HepG2 (cell line): ENCODE results near the gene TMEM186. TPM values are rescaled to one million over a fixed set of nuclear protein-coding genes. Genes with fewer than 3 reads are reported as not detected.

ENCODE experiments used
- ATAC-seq: fragments of 200-7000 bp; cut with Tn5 transposase; 3 replicates; pipeline ENCODE4 v1.9.1; 2020; ENCODE audit warnings: mild to moderate bottlenecking, moderate library complexity
- BruUV-seq: library from RNA; stranded (reverse); fragments of 400-500 nt; replicated peaks from 2 replicates; lab custom pipeline; 2021; lab: Mats Ljungman, UMichigan
- CTCF ChIA-PET: fragments of 300-600 bp; formaldehyde crosslinking; extraction: SDS; loops from one replicate; lab custom pipeline; 2021; ENCODE audit warnings: low total read pairs, inconsistent platforms, low intra/inter-chr PET ratio; lab: Yijun Ruan, JAX
- POLR2A ChIA-PET: fragments of 350-600 bp; sonication (Branson Sonifier 250); formaldehyde crosslinking; loops from one replicate; lab custom pipeline; 2020; ENCODE audit warnings: antibody characterized with exemption, inconsistent platforms; lab: Yijun Ruan, JAX
- DNase-seq: peaks from one replicate; pipeline ENCODE4 v3.0.0-alpha.2; 2015; ENCODE audit warnings: low spot score
- FAIRE-seq: peaks from 3 replicates; lab custom pipeline; 2011; peaks lifted over from hg19 to GRCh38; lab: Jason Lieb, UNC
- H2AFZ ChIP-seq: one replicate; pipeline ENCODE4 v1.6.1; 2011; ENCODE audit warnings: low read length, inconsistent platforms
- H3K27ac ChIP-seq: fragments of 300-600 bp; 3 replicates; pipeline ENCODE4 v1.8.0; 2011; ENCODE audit warnings: mixed run types, mild to moderate bottlenecking, mixed read lengths, low read length, inconsistent platforms; ENCODE audit not compliant: insufficient read depth; ENCODE audit errors: extremely low read length
- H3K27me3 ChIP-seq, 2 experiments: fragments of 200-600 bp in 1 of 2; 2 replicates in 1 of 2; 3 replicates in 1 of 2; pipeline versions ENCODE4 v1.6.0 to v1.8.0; 2011; ENCODE audit warnings: low read length in 2 of 2, mild to moderate bottlenecking in 2 of 2, moderate library complexity in 2 of 2, inconsistent platforms in 1 of 2; ENCODE audit not compliant: insufficient read depth in 2 of 2, control insufficient read depth in 1 of 2
- H3K36me3 ChIP-seq, 2 experiments: fragments of 200-600 bp in 1 of 2; replicated peaks in 1 of 2; 2 replicates in 1 of 2; 3 replicates in 1 of 2; pipeline versions ENCODE4 v1.5.1 to v1.8.0; 2011; ENCODE audit warnings: low read length in 2 of 2, inconsistent platforms in 1 of 2; ENCODE audit not compliant: insufficient read depth in 2 of 2, control insufficient read depth in 1 of 2
- H3K4me1 ChIP-seq: 2 replicates; pipeline ENCODE4 v1.5.1; 2012; ENCODE audit warnings: low read length, inconsistent platforms; ENCODE audit not compliant: insufficient read depth
- H3K4me2 ChIP-seq: 2 replicates; pipeline ENCODE4 v1.6.0; 2011; ENCODE audit warnings: low read depth, low read length, inconsistent platforms
- H3K4me3 ChIP-seq, 3 experiments: fragments of 200-600 bp in 1 of 3; sonication (generic), shearing (Covaris generic) in 1 of 3; replicated peaks in 1 of 3; 2 replicates each; pipeline ENCODE4 v1.5.1; 2011 to 2016; ENCODE audit warnings: low read length in 3 of 3, inconsistent platforms in 2 of 3, low read depth in 2 of 3, mild to moderate bottlenecking in 2 of 3, control low read depth in 1 of 3, mixed read lengths in 1 of 3; ENCODE audit not compliant: insufficient read depth in 1 of 3
- H3K79me2 ChIP-seq: one replicate; pipeline ENCODE4 v1.6.1; 2011; ENCODE audit warnings: low read length, inconsistent platforms; ENCODE audit not compliant: insufficient read depth
- H3K9ac ChIP-seq: 2 replicates; pipeline ENCODE4 v1.6.0; 2011; ENCODE audit warnings: mild to moderate bottlenecking, low read depth, low read length, inconsistent platforms; ENCODE audit not compliant: insufficient read depth
- H3K9me3 ChIP-seq: 2 replicates; pipeline ENCODE4 v1.5.1; 2012; ENCODE audit warnings: mild to moderate bottlenecking, low read length
- H4K20me1 ChIP-seq: 2 replicates; pipeline ENCODE4 v1.6.0; 2011; ENCODE audit warnings: inconsistent platforms, mild to moderate bottlenecking, low read length, moderate library complexity; ENCODE audit not compliant: insufficient read depth
- POLR2AphosphoS5 ChIP-seq: IDR thresholded peaks from 2 replicates; pipeline ENCODE4 v1.6.1; 2012; ENCODE audit warnings: low read depth, low read length
- POLR2G ChIP-seq: fragments of 200-400 bp; formaldehyde crosslinking; IDR thresholded peaks from 2 replicates; pipeline ENCODE4 v1.6.1; 2018; ENCODE audit warnings: mild to moderate bottlenecking, low read depth, low read length, moderate library complexity
- RBM39 ChIP-seq: fragments of 200-400 bp; formaldehyde crosslinking; IDR thresholded peaks from one replicate; pipeline ENCODE4 v1.6.1; 2018; ENCODE audit warnings: antibody characterized with exemption, mild to moderate bottlenecking, low read depth, low read length; ENCODE audit not compliant: poor library complexity, severe bottlenecking
- U2AF1 ChIP-seq: fragments of 200-400 bp; formaldehyde crosslinking; optimal IDR thresholded peaks from 2 replicates; pipeline ENCODE3; 2017; ENCODE audit warnings: mild to moderate bottlenecking, low read depth, low read length
- ZNF318 ChIP-seq: sonication (generic); formaldehyde crosslinking; IDR thresholded peaks from 2 replicates; pipeline ENCODE4 v1.4.0; 2020; ENCODE audit warnings: mild to moderate bottlenecking, missing genetic modification reagents
- WGBS: methylation state at CpG from one replicate; pipeline ENCODE4 v1.1.6; 2017; ENCODE audit warnings: low lambda C conversion rate; 5-methylcytosine and 5-hydroxymethylcytosine counted together
- in situ Hi-C: cut with HindIII; loops from 2 replicates; pipeline ENCODE4 v1.10.0; 2017; ENCODE audit warnings: low pct_unique_long_range_greater_than_20kb; ENCODE audit not compliant: extremely low pct_ligation_motif_present
- intact Hi-C: fragments of 100-400 bp; cut with micrococcal nuclease; formaldehyde crosslinking; loops from one replicate; pipeline ENCODE4 v1.10.0; 2022; ENCODE audit not compliant: unreplicated experiment
- polyA plus RNA-seq, 8 experiments: library from polyadenylated mRNA; depleted of rRNA in 3 of 8; stranded (reverse) in 7 of 8; unstranded in 1 of 8; fragments of >200 nt; fragmentation: Illumina TruSeq in 4 of 8; extraction: Trizol in 4 of 8; gene quantifications; 2 replicates each; pipeline versions ENCODE4 v1.2.1 to v1.2.3, GENCODE V29; 2011 to 2016; ENCODE audit warnings: low read depth in 4 of 8, missing spikeins in 1 of 8, mixed read lengths in 1 of 8; ENCODE audit not compliant: insufficient read depth in 1 of 8
- total RNA-seq, 5 experiments: library from RNA; depleted of rRNA; stranded (reverse); fragments of >200 nt; fragmentation: Illumina TruSeq; extraction: Trizol; gene quantifications; 2 replicates each; pipeline ENCODE4 v1.2.3, GENCODE V29; 2016; ENCODE audit warnings: low read depth in 1 of 5

TMEM186 gene
- total and polyA plus RNA-seq, 2 of the 13 experiments (the other 11 are each of a cell fraction or from before 2014, with no cell fraction given): 16.2 to 19.3 TPM

- BruUV-seq: no TSS peak
- intact Hi-C loops (no loop called here), in situ Hi-C loops (no loop called here)
- WGBS: 97% methylated on average over 18 of the region's 18 CpGs
- H3K27me3 ChIP-seq: no peaks in the 10 kb centered on the region
- POLR2A ChIA-PET: no interaction called here
- no peak overlapping the region for H3K4me3 ChIP-seq
- FAIRE-seq (no peak), ATAC-seq (peak; percentile 35)
- H3K4me1 ChIP-seq: no peaks in the 10 kb centered on the region
- H3K9me3 ChIP-seq: no peaks in the 10 kb centered on the region
- H3K79me2 ChIP-seq: peaks cover 28% of the 10 kb centered on the region
- peaks cover 34 to 52% of the 10 kb centered on the region in 2 experiments for H3K36me3 ChIP-seq
- H3K4me2 ChIP-seq: no peak overlapping the region
- H3K9ac ChIP-seq: no peak overlapping the region
- H4K20me1 ChIP-seq: peaks cover 18% of the 10 kb centered on the region
- TF ChIP-seq POLR2AphosphoS5 (0 out of 2 replicates have a peak, but pooled peaks have one; percentile 9), U2AF1 (no peak), RBM39 (peak; percentile 40), ZNF318 (CRISPR knock-in tag) (no peak), POLR2G (peak; percentile 33)
- TF ChIP-seq, all 625 proteins: peak for 3
- Histone ChIP-seq H3K27ac (no peak overlapping the region), H2AFZ (no peak overlapping the region)
- DNase-seq: no peak
- CTCF ChIA-PET: no interaction called here
Observed at GRCh38 chr16:8831871-8832716, 34.7 kb upstream of the TMEM186 start.
